ENCODE data around the gene BICC1. TPM values are rescaled to one million over a fixed set of nuclear protein-coding genes. Genes with fewer than 3 reads are reported as not detected.

BICC1 gene
- total RNA-seq, 1 donor from 2014 or later, result 32.5 TPM

DNA sequence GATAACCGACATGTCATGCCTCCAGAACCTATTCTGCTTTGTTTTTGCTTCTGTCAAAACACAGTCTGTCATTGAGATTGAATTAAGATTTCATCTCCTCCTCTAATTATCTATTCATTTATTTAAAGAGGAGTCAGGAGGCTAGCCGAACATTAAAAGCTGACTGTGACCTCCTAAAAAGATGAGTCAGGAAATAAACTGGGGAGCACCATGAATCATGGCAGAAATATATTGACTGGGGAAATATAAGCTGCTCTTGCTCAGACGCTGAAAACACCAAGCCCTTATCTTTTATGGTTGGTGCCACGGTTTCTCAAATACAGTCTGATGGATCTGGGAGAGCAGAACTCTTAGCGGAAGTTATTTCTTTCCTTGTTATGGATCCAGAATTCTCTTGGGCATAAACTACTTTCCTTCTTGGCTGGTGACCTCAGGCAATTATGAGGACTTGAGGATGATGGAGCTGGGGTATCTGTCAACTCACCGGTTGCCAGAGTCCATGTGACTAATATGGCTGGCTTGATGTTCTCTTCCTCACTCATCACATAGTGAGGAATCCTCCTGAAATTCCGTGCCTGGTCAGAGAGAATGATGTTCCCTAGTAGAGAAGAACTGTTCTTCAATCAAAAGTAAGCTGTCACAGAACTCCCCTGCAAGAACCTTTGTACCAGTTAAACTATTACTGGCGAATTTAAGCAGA is 356.2 kb downstream of the BICC1 start:
- DNase-seq, result no peak

DNA sequence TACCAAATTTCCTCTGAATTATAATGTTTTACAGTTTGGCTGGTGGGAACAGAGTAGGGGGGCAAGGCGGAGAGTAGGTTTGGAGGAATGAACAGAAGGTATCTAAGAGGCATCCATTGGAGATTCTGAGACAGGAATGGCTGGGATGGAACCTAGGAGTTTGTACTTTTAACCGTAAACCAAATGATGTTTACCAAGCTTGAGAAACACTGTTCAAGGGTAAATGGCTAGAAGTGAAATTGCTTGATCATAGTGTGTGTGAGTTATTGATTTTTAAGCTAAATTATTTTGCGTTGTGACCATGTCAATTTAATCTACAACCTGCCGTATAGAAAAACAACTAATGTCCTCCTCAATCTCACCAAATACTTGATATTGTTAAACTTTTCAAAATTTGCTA is 357.4 kb downstream of the BICC1 start:
- no peak for DNase-seq

DNA sequence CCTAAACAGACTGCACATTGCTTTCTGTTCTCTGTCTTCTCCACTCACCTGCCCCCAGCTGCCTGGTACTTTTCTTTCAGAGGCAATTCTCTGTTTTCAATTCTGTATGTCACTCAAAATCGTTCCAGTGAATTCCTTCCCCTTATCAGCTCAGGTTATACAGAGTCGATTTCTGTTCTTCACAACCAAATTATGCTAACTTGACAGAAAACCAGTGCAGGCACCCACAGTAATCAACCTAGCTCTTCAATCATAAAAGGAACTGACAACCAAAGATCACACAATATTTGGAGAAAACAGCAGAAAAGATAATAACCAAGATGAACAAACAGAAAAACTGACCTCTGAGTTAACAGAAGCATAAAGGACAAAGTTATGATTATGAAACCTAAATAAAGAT is 360.5 kb downstream of the BICC1 start:
- DNase-seq, result no peak

Other genes starting within 250 kb of the BICC1 start
- 6.9 TPM for gene IPMK, start 245.0 kb upstream of the BICC1 start, total RNA-seq
- gene CISD1, start 243.7 kb upstream of the BICC1 start, total RNA-seq, result 25.7 TPM
- gene UBE2D1, start 177.9 kb upstream of the BICC1 start, total RNA-seq, result 22.7 TPM
- gene TFAM, start 127.5 kb upstream of the BICC1 start, total RNA-seq, result 28.1 TPM